ENCODE measurements around the gene PPP2R5A. TPM values are rescaled to one million over a fixed set of nuclear protein-coding genes. Genes with fewer than 3 reads are reported as not detected.
A peak's percentile ranks its signal among the peaks of the same experiment; 100 is the strongest.

Gene PPP2R5A
- total RNA-seq, 1 experiment from 2014 or later = 22.0 TPM

- peaks cover 6 to 8% of the 10 kb centered on the region in 2 experiments; a peak in 3 of 5 replicates for H3K9me3 Mint-ChIP-seq
- no peak overlapping the region for H2AK5ac ChIP-seq (ENCODE audit: insufficient read length, low read length)
- WGBS (ENCODE audit: extremely low coverage, insufficient read length, low lambda C conversion rate) = no CpG with 5 or more reads among the region's 5 CpGs
- H2BK15ac ChIP-seq (ENCODE audit: low read depth, low read length) = no peak overlapping the region
- no peak overlapping the region for H2BK120ac ChIP-seq (ENCODE audit: low read depth, low read length, poor library complexity, severe bottlenecking)
- no peak overlapping the region for H2BK5ac ChIP-seq (ENCODE audit: insufficient read length, low read length)
- no peak overlapping the region for H3K23ac ChIP-seq (ENCODE audit: insufficient read length, low read depth, low read length)
- H3K79me1 ChIP-seq (ENCODE audit: insufficient read depth, low read depth, low read length, poor library complexity, severe bottlenecking) = no peaks in the 10 kb centered on the region
- H3K56ac ChIP-seq (ENCODE audit: insufficient read length, low read depth, low read length) = no peak overlapping the region
- no peak overlapping the region for H3T11ph ChIP-seq (ENCODE audit: low read length)
- no peak overlapping the region for H2BK12ac ChIP-seq (ENCODE audit: insufficient read length, low read depth, low read length)
- H3K4me1 Mint-ChIP-seq = no peaks in the 10 kb centered on the region
- no peaks in the 10 kb centered on the region for H3K27me3 Mint-ChIP-seq (ENCODE audit: low read depth)
- no peak for DNase-seq
- H3K27me3 ChIP-seq (ENCODE audit: insufficient read depth, low read length) = no peaks in the 10 kb centered on the region
- TF ChIP-seq CTCF (conservative IDR thresholded peaks at IDR 0.05) = no peak
- no peak overlapping the region for H2AFZ ChIP-seq (ENCODE audit: low read length)
- H3K9me3 ChIP-seq (ENCODE audit: control insufficient read depth, low read depth, low read length) = no peaks in the 10 kb centered on the region
- peak overlapping the region in 1 of 3 experiments; percentile 8; a peak in 1 of 7 replicates for H3K27ac Mint-ChIP-seq
- H3K79me2 ChIP-seq (ENCODE audit: insufficient read depth, low read length) = no peaks in the 10 kb centered on the region
- no peak overlapping the region for H3K4me3 Mint-ChIP-seq
- H3K4me1 ChIP-seq (ENCODE audit: insufficient read depth, low read length) = no peaks in the 10 kb centered on the region
- no peak overlapping the region for H3K27ac ChIP-seq (ENCODE audit: insufficient read length, low read depth, low read length)
- no peak overlapping the region for H3K9ac ChIP-seq (ENCODE audit: extremely low read depth, insufficient read length, low read length)
- H3K14ac ChIP-seq (ENCODE audit: insufficient read depth, low read length) = no peak overlapping the region
- H4K5ac ChIP-seq (ENCODE audit: insufficient read length, low read depth, low read length) = no peak overlapping the region
- H3K4ac ChIP-seq (ENCODE audit: low read depth, low read length) = no peak overlapping the region
- H3K4me2 ChIP-seq (ENCODE audit: insufficient read depth, insufficient read length, low read length) = no peak overlapping the region
- H4K8ac ChIP-seq (replicated peaks; ENCODE audit: insufficient read length, low read depth, low read length) = no peak overlapping the region
- no peaks in the 10 kb centered on the region for H3K23me2 ChIP-seq (ENCODE audit: insufficient read length, low read depth, low read length, poor library complexity, severe bottlenecking)
- no peak overlapping the region for H4K91ac ChIP-seq (ENCODE audit: insufficient read length, low read depth, low read length)
- H2BK20ac ChIP-seq (ENCODE audit: low read depth, low read length, poor library complexity, severe bottlenecking) = no peak overlapping the region
- H3K36me3 Mint-ChIP-seq (ENCODE audit: insufficient read depth in 1 of 3, low read depth in 3 of 3) = peaks cover 56 to 84% (median 75%) of the 10 kb centered on the region in 3 experiments
- H3K18ac ChIP-seq (ENCODE audit: insufficient read length, low read depth, low read length) = no peak overlapping the region
- H4K20me1 ChIP-seq (ENCODE audit: control insufficient read depth, insufficient read depth, insufficient read length) = no peaks in the 10 kb centered on the region
Measured at GRCh38 chr1:212375986-212376385, 90.8 kb downstream of the PPP2R5A start.
